ENCODE data around the gene ARHGAP28.

GRCh38 chr18:6764382-6764781 lies 34.9 kb downstream of the ARHGAP28 start:
- no peak for TF ChIP-seq EZH2 (IDR thresholded peaks at IDR 0.05; ENCODE audit: insufficient read depth, poor library complexity, severe bottlenecking)
- no peak for TF ChIP-seq EZH2phosphoT487 (IDR thresholded peaks at IDR 0.05; ENCODE audit: insufficient read depth, low read depth)

Measured in GM23248 (cell line).